Ovary (tissue), 10 donors: ENCODE results near the gene RAF1. TPM values are rescaled to one million over a fixed set of nuclear protein-coding genes. Genes with fewer than 3 reads are reported as not detected.

Source experiments
- DNase-seq, 5 donors: peaks; one replicate each; pipeline ENCODE4 v3.0.0-alpha.2; 2019 to 2020
- H3K27ac ChIP-seq, 2 donors: fragments of 200-600 bp; one replicate each; pipeline versions ENCODE4 v1.5.1 to v1.8.0; 2019 to 2022
- H3K27me3 ChIP-seq: fragments of 200-600 bp; one replicate; pipeline ENCODE4 v1.8.0; 2022
- H3K36me3 ChIP-seq: fragments of 200-600 bp; sonication (generic); one replicate; pipeline ENCODE4 v1.5.1; 2019
- H3K4me1 ChIP-seq: one replicate; pipeline ENCODE4 v1.8.1; 2013; ENCODE audit warnings: mild to moderate bottlenecking, moderate library complexity; ENCODE audit not compliant: insufficient read depth
- H3K4me3 ChIP-seq: fragments of 200-600 bp; sonication (generic); one replicate; pipeline ENCODE4 v1.5.1; 2017
- H3K9me3 ChIP-seq, 2 donors: fragments of 200-600 bp in 1 of 2; sonication (generic) in 1 of 2; one replicate each; pipeline versions ENCODE4 v1.5.1 to v1.8.1; 2013 to 2019; ENCODE audit warnings: mild to moderate bottlenecking in 1 of 2, moderate library complexity in 1 of 2
- EP300 ChIP-seq: sonication (generic); formaldehyde crosslinking; IDR thresholded peaks from one replicate; pipeline ENCODE4 v1.6.1; 2017; ENCODE audit warnings: antibody characterized with exemption
- POLR2A ChIP-seq: fragments of 450-650 bp; IDR thresholded peaks from one replicate; pipeline ENCODE4 v1.6.1; 2017; ENCODE audit warnings: antibody characterized with exemption, mild to moderate bottlenecking, moderate library complexity
- WGBS, 3 donors: extraction: QIAGEN DNeasy Blood & Tissue Kit in 1 of 3; methylation state at CpG; one replicate each; pipeline versions ENCODE4 v1.1.5 to v1.1.7; 2013 to 2017; 5-methylcytosine and 5-hydroxymethylcytosine counted together
- intact Hi-C, 4 donors: fragments of 100-400 bp; cut with DNase I; formaldehyde crosslinking; loops; one replicate each; pipeline versions ENCODE4 v1.11.0 to v1.15.1; 2022 to 2023
- long read RNA-seq, 3 donors: library from polyadenylated mRNA in 2 of 3; unstranded in 2 of 3; transcript quantifications; one replicate each; pipeline ENCODE4 v2.0.0 and lab custom pipeline, GENCODE V29; 2021 to 2026
- polyA plus RNA-seq, 2 donors: library from polyadenylated mRNA; stranded (reverse); fragments of 200-250 nt in 1 of 2; fragments of 350-450 nt in 1 of 2; fragmentation: Illumina TruSeq in 1 of 2; extraction: RNeasy Lipid Tissue Mini Kit (QIAGEN cat#74804) in 1 of 2; gene quantifications; one replicate each; pipeline ENCODE4 v1.2.3, GENCODE V29; 2013 to 2014
- total RNA-seq, 7 donors: library from RNA; depleted of rRNA in 2 of 7; stranded (reverse); fragments of >200 nt in 2 of 7; fragmentation: NEBNext Ultra II Directional in 3 of 7; extraction: Animal tissue kit (Norgen Biotek cat#: 25700) in 3 of 7; gene quantifications; one replicate each; pipeline versions ENCODE4 v1.1.0 to v1.2.4, GENCODE V29; 2016 to 2023
- TF ChIP-seq, protein P1 (sequence below), 3 donors: fragments of 450-650 bp in 2 of 3; fragments of 200-600 bp in 1 of 3; IDR thresholded peaks; one replicate each; pipeline versions ENCODE4 v1.5.1 to v1.8.0; 2016 to 2022; ENCODE audit warnings: antibody characterized with exemption in 3 of 3, mild to moderate bottlenecking in 1 of 3
- donor health status: DM: no; HTN: no; CAD: no; lungs with moderate emphysema.
- donor health status: DM: no; HTN: no; CAD: no.
- donor health status: Bipolar disorder and iron deficiency.
- donor health status: DM: yes; HTN: yes; CAD: no.
- donor health status: DM: no; HTN: no; CAD: no.
- donor health status: DM: yes; HTN: yes; CAD: no.

RAF1 gene
- total RNA-seq (100 to 1,000 TPM in 2 of 7 donors, 10 to 100 TPM in 5; 75.0 to 106 (median 78.8) TPM), polyA plus RNA-seq (10 to 100 TPM; 62.1 to 82.1 TPM)
- long read RNA-seq, donor 1, transcript RAF1-201 (17 exons, 3,300 nt) = major isoform, 53 of 119 reads
- long read RNA-seq, donor 1, partial matches to known transcripts = 29 of 119 reads
- long read RNA-seq, donor 1, other reads (novel, unspliced or antisense) = 36 of 119 reads
- long read RNA-seq, donor 2, transcript RAF1-201 (17 exons, 3,300 nt) = major isoform, 12 of 27 reads
- long read RNA-seq, donor 2, partial matches to known transcripts = 14 of 27 reads
- long read RNA-seq, donor 2, other reads (novel, unspliced or antisense) = 0 of 27 reads
- long read RNA-seq, donor 3, transcript RAF1-201 (17 exons, 3,300 nt) = major isoform, 72 of 117 reads
- long read RNA-seq, donor 3, partial matches to known transcripts = 11 of 117 reads
- long read RNA-seq, donor 3, other reads (novel, unspliced or antisense) = 32 of 117 reads

DNA sequence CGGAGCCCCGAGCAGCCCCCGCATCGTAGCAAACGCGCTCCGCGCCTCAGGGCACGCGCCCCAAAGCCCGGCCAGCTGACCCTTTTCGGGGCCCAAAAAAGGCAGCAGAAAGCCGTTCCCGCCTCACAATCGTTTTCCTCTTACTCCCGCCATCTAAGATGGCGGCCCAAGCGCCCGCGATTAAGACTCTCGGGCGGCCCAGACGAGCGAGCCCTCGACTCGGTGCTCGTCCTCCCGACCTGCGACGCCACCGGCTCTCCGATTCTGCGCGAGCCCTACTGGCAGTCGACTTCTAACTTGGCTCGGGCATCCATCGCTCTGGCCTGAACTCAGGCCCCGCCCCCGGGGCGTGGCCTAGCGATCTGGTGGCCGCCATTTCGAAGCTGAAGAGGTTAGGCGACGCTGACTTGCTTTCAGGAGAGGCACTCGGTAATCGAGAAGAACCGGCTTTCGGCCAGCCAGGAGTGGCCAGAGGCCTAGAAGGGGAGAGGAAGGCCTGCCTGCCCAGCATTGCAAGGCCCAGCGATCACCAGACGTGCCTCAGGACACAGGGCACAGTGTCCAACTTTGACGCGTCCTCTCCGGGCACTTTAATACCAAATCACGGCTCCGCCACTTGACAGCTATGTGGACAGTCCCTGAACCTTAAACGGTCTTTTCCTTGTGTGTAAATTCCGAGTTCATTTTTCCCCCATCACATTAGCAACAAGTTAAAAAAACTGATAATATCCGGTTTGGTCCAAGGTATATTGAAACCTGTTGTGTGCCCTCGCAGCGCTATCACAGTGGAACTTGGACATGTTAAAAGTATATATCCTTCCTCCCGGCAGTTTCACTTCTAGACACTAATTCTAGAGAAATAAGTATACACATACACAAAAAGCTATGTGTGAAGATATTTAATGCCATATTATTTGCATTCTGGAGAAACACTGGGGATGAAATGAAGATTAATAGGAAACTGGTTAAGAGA lies at the start of gene RAF1:
RAF1 (minus strand) TSS at position 182 of the 973 bp plus-strand sequence. CDS start 45,396 bp downstream, outside the sequence.
- Histone ChIP-seq H3K27me3 (no peaks in the 10 kb centered on the region), H3K9me3 (no peaks in the 10 kb centered on the region), H3K4me3 (peak within 1 kb of the TSS; percentile 96), H3K36me3 (no peaks in the 10 kb centered on the region), H3K4me1 (peaks cover 11% of the 10 kb centered on the region), H3K27ac (peak within 1 kb of the TSS; percentile 99 to 100)
- TF ChIP-seq, protein P1, sequence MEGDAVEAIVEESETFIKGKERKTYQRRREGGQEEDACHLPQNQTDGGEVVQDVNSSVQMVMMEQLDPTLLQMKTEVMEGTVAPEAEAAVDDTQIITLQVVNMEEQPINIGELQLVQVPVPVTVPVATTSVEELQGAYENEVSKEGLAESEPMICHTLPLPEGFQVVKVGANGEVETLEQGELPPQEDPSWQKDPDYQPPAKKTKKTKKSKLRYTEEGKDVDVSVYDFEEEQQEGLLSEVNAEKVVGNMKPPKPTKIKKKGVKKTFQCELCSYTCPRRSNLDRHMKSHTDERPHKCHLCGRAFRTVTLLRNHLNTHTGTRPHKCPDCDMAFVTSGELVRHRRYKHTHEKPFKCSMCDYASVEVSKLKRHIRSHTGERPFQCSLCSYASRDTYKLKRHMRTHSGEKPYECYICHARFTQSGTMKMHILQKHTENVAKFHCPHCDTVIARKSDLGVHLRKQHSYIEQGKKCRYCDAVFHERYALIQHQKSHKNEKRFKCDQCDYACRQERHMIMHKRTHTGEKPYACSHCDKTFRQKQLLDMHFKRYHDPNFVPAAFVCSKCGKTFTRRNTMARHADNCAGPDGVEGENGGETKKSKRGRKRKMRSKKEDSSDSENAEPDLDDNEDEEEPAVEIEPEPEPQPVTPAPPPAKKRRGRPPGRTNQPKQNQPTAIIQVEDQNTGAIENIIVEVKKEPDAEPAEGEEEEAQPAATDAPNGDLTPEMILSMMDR (IDR thresholded peaks at IDR 0.05) = no peak
- TF ChIP-seq POLR2A (peak; percentile 88), EP300 (no peak)
- 1% methylated on average over 50 to 62 of the region's 62 CpGs for WGBS, 3 donors
- intact Hi-C loops = loop anchor here in 1 of 4 donors (5.0 kb wide), 1 partner anchor 107 kb away; the partner anchor contains the start of gene MKRN2
- DNase-seq = peak; percentile 98 to 99 (median 98)

DNA sequence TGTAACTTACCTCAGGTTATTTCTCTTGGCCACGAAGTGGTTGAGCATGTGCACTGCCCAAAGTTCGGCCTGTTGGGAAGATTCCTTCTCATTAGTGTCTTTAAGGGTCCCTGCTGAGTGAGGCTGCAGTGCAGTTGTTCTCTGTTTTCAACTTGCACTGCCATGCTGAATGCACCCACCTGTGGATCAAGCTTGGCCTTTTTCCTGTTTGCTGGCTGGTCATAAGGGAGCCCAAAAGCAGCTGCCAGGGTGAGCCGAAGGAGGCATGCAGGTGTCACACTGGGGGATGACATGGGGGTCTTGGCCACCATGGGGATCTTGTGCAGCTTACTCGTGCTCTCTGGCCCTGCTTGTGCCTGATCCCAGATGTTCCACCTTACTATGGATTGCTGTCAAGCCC lies 46.1 kb upstream of the RAF1 start:
- 76 to 86% (median 81%) methylated on average over 2 to 4 of the region's 4 CpGs for WGBS, 3 donors
- no peak for TF ChIP-seq POLR2A
- TF ChIP-seq, protein P1 (IDR thresholded peaks at IDR 0.05) = no peak
- no peak for TF ChIP-seq EP300
- no peaks in the 10 kb centered on the region for H3K36me3 ChIP-seq
- H3K27me3 ChIP-seq = no peaks in the 10 kb centered on the region
- no peaks in the 10 kb centered on the region for H3K9me3 ChIP-seq
- no peaks in the 10 kb centered on the region for H3K4me1 ChIP-seq
- H3K27ac ChIP-seq = no peak overlapping the region
- intact Hi-C loops = loop anchor here in 1 of 4 donors (10.0 kb wide), 1 partner anchor 215 kb away; no protein-coding TSS in a partner anchor
- no peak for DNase-seq
- H3K4me3 ChIP-seq = no peak overlapping the region

DNA sequence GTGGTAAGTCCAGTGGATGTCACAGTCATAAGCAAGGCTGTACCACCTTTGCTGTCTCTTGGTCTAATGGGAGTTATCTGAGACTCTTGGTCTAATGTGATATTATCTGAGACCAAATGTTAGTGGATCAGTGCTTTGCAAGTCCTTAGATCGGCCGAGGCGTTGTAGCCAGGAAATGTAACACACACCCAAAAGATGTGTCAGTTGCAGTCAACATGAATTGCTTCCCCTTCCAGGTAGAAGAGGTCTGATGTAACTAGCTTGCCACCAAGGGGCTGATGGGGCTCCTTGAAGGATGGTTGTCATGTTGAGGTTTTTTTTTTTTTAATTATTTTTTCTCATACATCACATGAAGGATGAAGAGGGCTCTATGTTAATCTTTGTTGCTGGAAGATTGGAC lies 45.4 kb upstream of the RAF1 start:
- Histone ChIP-seq H3K27me3 (no peaks in the 10 kb centered on the region), H3K4me1 (no peaks in the 10 kb centered on the region), H3K27ac (no peak overlapping the region), H3K9me3 (no peaks in the 10 kb centered on the region), H3K36me3 (no peaks in the 10 kb centered on the region), H3K4me3 (no peak overlapping the region)
- DNase-seq = no peak
- intact Hi-C loops = no loop called here
- TF ChIP-seq EP300 (no peak), POLR2A (no peak)
- TF ChIP-seq, protein P1 (IDR thresholded peaks at IDR 0.05) = no peak
- 86 to 93% (median 90%) methylated on average over 3 of the region's 3 CpGs for WGBS, 3 donors

DNA sequence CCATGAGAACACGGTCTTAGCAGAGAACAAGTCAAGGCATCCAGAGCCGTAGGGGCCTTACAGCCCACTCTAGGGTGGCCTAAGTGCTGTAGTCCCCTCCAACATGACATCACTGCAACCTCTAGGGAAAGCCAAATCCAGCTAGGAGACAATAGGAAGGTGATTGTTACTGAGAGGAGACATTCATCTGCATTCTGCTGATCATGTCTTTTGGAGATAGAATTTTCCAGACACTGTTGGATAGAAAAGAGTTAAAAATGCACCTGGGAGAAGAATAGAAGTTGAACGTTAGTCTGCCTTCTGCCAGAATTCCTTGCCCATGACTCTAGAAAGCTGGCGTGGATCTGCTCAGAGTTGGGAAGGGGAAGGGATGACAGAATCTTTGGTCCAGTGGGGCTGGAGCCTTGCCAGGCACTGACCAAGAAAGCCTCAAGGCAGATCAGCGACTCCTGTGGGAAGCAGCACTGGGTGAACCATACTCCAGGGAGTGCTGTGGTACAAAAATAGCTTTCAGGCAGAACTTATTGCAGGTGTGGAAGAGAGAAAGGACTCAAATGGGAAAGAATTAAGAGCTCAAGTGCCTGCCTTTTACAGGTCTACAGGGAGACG lies 44.8 kb upstream of the RAF1 start:
- no peak overlapping the region for H3K27ac ChIP-seq
- no peak overlapping the region for H3K4me3 ChIP-seq
- no peaks in the 10 kb centered on the region for H3K4me1 ChIP-seq
- no peaks in the 10 kb centered on the region for H3K36me3 ChIP-seq
- peak in 3 of 5 donors; percentile 25 to 46 (median 38) for DNase-seq
- no peaks in the 10 kb centered on the region for H3K27me3 ChIP-seq
- TF ChIP-seq POLR2A (no peak), EP300 (no peak)
- TF ChIP-seq, protein P1 (IDR thresholded peaks at IDR 0.05) = no peak
- H3K9me3 ChIP-seq = no peaks in the 10 kb centered on the region
- WGBS, 3 donors = 45 to 51% (median 48%) methylated on average over 6 of the region's 6 CpGs
- intact Hi-C loops = no loop called here
